NCI-H2171 treated with DMSO at 0.1 percent for 48 hours (cell line): Measurements from ENCODE around the gene USP28.
"Not testable (repeated sequence)": the region's sequence is repeated elsewhere in the genome, so short reads cannot be mapped to it uniquely, and the experiment has no call there.

ENCODE experiments used
- DNase-seq: peaks from one replicate; lab custom pipeline; 2025; lab: John Stamatoyannopoulos, UW

Gene USP28

DNA sequence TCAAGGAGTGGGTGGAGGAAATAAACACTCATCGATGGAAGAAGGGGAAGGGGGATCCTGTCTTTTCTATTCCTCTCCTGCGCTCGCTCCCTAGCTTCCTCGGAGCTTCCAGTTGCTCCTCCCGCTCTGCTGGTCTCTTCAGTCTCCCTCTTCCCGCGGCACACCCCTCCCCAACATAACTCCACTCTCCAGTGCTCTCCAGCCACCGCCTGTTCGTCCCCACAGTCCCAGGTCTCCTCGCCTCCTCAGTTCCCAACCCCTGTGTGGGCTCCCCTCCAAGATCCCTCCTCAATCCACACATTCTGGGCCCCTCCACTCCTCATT is 102.3 kb downstream of the USP28 start:
- DNase-seq = peak; percentile 46

DNA sequence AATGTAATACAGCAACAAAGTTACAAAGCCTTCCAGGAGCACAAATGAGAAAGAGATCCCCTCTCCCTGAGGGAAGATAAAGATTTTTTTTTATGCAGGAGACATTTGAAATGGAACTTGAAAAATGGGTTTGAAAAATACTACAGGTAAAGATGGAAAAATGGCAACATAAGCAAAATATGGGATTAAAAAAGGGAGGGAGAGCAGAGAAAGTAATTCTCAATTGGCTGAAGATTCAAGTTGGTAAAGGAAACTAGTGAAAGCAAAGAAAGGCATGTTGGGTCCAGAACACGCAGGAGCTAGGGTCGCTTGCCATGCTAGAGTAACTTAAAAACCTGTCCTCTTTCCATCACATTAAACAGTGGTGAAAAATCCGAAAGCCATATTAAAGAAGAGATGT is 103.4 kb downstream of the USP28 start:
- no peak for DNase-seq

DNA sequence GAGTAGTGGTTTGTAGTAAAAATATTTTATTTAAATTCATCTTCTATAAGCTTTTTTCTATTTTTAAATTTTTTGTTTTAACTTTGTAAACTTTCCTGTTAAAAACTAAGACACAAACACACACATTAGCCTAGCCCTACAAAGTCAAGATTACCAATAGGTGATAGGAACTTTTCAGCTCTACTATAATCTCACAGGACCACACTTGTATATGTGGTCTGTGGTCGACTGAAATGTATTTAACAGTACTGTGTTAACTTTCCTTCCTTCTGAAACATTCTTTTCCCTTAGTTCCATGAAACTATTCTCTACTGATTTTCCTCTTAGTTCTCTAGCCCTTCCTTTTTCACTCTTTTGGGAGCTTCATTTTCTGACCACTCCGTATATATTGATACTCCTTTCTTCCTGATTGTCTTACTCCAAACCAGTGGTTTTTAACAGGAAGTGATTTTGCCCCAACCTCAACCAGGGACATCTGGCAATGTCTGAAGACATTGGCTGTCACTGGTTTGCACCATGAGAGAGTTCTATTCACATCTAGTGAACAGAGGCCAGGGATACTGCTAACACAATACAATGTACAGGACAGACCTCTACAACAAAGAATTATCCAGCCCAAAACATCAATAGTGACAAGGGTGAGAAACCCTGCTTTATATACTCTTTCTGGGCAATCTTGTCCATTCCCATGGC is 110.7 kb downstream of the USP28 start:
- no peak for DNase-seq

- DNase-seq = not testable (repeated sequence)
Measured at GRCh38 chr11:113763040-113763439, 112.3 kb downstream of the USP28 start.

DNA sequence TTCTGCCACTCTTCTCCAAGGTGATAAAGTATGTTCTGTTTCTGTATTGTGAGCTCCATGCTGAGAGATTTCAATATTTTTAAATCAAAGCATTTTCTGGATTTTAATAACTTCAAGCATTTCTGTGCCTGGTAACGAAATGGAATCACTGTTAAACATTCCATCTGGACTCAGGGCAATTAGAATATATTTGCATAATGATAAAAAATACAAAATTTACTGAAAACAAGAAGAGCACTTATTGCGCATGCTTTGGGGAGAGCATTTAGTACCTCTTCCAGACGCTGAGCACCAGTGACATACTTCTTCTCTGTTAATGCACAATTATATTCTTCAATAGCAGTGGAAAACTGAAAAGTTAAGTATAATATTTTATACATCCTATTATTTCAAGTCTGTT is 115.1 kb downstream of the USP28 start:
- DNase-seq = no peak

DNA sequence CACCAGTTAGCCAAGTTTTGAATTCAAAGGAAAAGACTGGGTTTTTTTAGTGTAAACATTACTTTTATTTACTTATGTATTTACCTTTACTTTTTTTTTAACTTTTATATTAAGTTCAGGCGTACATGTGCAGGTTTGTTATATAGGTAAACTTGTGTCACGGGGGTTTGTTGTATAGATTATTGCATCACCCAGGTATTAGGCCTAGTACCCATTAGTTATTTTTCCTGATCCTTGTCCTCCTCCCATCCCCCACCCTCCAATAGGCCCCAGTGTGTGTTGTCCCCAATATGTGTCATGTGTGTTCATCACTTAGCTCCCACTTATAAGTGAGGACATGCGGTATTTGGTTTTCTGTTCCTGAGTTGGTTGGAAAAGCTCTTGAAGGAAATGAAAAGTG is 122.4 kb downstream of the USP28 start:
- DNase-seq = no peak
